HepG2 (cell line): Measurements from ENCODE around the gene ABHD3. TPM values are rescaled to one million over a fixed set of nuclear protein-coding genes. Genes with fewer than 3 reads are reported as not detected.
"Not testable (repeated sequence)": the region's sequence is repeated elsewhere in the genome, so short reads cannot be mapped to it uniquely, and the experiment has no call there.

ENCODE experiments used
- ATAC-seq: fragments of 200-7000 bp; cut with Tn5 transposase; 3 replicates; pipeline ENCODE4 v1.9.1; 2020; ENCODE audit warnings: mild to moderate bottlenecking, moderate library complexity
- BruUV-seq: library from RNA; stranded (reverse); fragments of 400-500 nt; replicated peaks from 2 replicates; lab custom pipeline; 2021; lab: Mats Ljungman, UMichigan
- CTCF ChIA-PET: fragments of 300-600 bp; formaldehyde crosslinking; extraction: SDS; loops from one replicate; lab custom pipeline; 2021; ENCODE audit warnings: low total read pairs, inconsistent platforms, low intra/inter-chr PET ratio; lab: Yijun Ruan, JAX
- POLR2A ChIA-PET: fragments of 350-600 bp; sonication (Branson Sonifier 250); formaldehyde crosslinking; loops from one replicate; lab custom pipeline; 2020; ENCODE audit warnings: antibody characterized with exemption, inconsistent platforms; lab: Yijun Ruan, JAX
- DNase-seq: peaks from one replicate; pipeline ENCODE4 v3.0.0-alpha.2; 2015; ENCODE audit warnings: low spot score
- FAIRE-seq: peaks from 3 replicates; lab custom pipeline; 2011; peaks lifted over from hg19 to GRCh38; lab: Jason Lieb, UNC
- H2AFZ ChIP-seq: one replicate; pipeline ENCODE4 v1.6.1; 2011; ENCODE audit warnings: low read length, inconsistent platforms
- H3K27ac ChIP-seq: fragments of 300-600 bp; 3 replicates; pipeline ENCODE4 v1.8.0; 2011; ENCODE audit warnings: mixed run types, mild to moderate bottlenecking, mixed read lengths, low read length, inconsistent platforms; ENCODE audit not compliant: insufficient read depth; ENCODE audit errors: extremely low read length
- H3K27me3 ChIP-seq, 2 experiments: fragments of 200-600 bp in 1 of 2; 2 replicates in 1 of 2; 3 replicates in 1 of 2; pipeline versions ENCODE4 v1.6.0 to v1.8.0; 2011; ENCODE audit warnings: low read length in 2 of 2, mild to moderate bottlenecking in 2 of 2, moderate library complexity in 2 of 2, inconsistent platforms in 1 of 2; ENCODE audit not compliant: insufficient read depth in 2 of 2, control insufficient read depth in 1 of 2
- H3K36me3 ChIP-seq, 2 experiments: fragments of 200-600 bp in 1 of 2; replicated peaks in 1 of 2; 2 replicates in 1 of 2; 3 replicates in 1 of 2; pipeline versions ENCODE4 v1.5.1 to v1.8.0; 2011; ENCODE audit warnings: low read length in 2 of 2, inconsistent platforms in 1 of 2; ENCODE audit not compliant: insufficient read depth in 2 of 2, control insufficient read depth in 1 of 2
- H3K4me1 ChIP-seq: 2 replicates; pipeline ENCODE4 v1.5.1; 2012; ENCODE audit warnings: low read length, inconsistent platforms; ENCODE audit not compliant: insufficient read depth
- H3K4me2 ChIP-seq: 2 replicates; pipeline ENCODE4 v1.6.0; 2011; ENCODE audit warnings: low read depth, low read length, inconsistent platforms
- H3K4me3 ChIP-seq, 3 experiments: fragments of 200-600 bp in 1 of 3; sonication (generic), shearing (Covaris generic) in 1 of 3; replicated peaks in 1 of 3; 2 replicates each; pipeline ENCODE4 v1.5.1; 2011 to 2016; ENCODE audit warnings: low read length in 3 of 3, inconsistent platforms in 2 of 3, low read depth in 2 of 3, mild to moderate bottlenecking in 2 of 3, control low read depth in 1 of 3, mixed read lengths in 1 of 3; ENCODE audit not compliant: insufficient read depth in 1 of 3
- H3K79me2 ChIP-seq: one replicate; pipeline ENCODE4 v1.6.1; 2011; ENCODE audit warnings: low read length, inconsistent platforms; ENCODE audit not compliant: insufficient read depth
- H3K9ac ChIP-seq: 2 replicates; pipeline ENCODE4 v1.6.0; 2011; ENCODE audit warnings: mild to moderate bottlenecking, low read depth, low read length, inconsistent platforms; ENCODE audit not compliant: insufficient read depth
- H3K9me3 ChIP-seq: 2 replicates; pipeline ENCODE4 v1.5.1; 2012; ENCODE audit warnings: mild to moderate bottlenecking, low read length
- H4K20me1 ChIP-seq: 2 replicates; pipeline ENCODE4 v1.6.0; 2011; ENCODE audit warnings: inconsistent platforms, mild to moderate bottlenecking, low read length, moderate library complexity; ENCODE audit not compliant: insufficient read depth
- GABPA ChIP-seq, 2 experiments: IDR thresholded peaks; 2 replicates each; pipeline ENCODE4 v1.6.1; 2011 to 2016; ENCODE audit warnings: low read depth in 2 of 2, low read length in 1 of 2, missing biosample characterization in 1 of 2, missing genetic modification characterization in 1 of 2
- ZNF136 ChIP-seq: sonication (generic); formaldehyde crosslinking; IDR thresholded peaks from 2 replicates; pipeline ENCODE4 v1.8.1; 2022; ENCODE audit warnings: low read depth, mild to moderate bottlenecking, moderate library complexity, missing genetic modification reagents
- ZNF235 ChIP-seq: sonication (generic); formaldehyde crosslinking; IDR thresholded peaks from 2 replicates; pipeline ENCODE4 v1.8.1; 2023; ENCODE audit warnings: mild to moderate bottlenecking, missing genetic modification reagents, borderline replicate concordance
- ZNF383 ChIP-seq: sonication (generic); formaldehyde crosslinking; IDR thresholded peaks from 2 replicates; pipeline ENCODE4 v1.4.0; 2020; ENCODE audit warnings: missing genetic modification reagents, mild to moderate bottlenecking, borderline replicate concordance
- ZNF878 ChIP-seq: sonication (generic); formaldehyde crosslinking; IDR thresholded peaks from 2 replicates; pipeline ENCODE4 v1.8.1; 2023; ENCODE audit warnings: mild to moderate bottlenecking, missing genetic modification reagents, moderate library complexity
- ZSCAN25 ChIP-seq: sonication (generic); formaldehyde crosslinking; IDR thresholded peaks from 2 replicates; pipeline ENCODE4 v1.8.0; 2022; ENCODE audit warnings: mild to moderate bottlenecking, missing genetic modification reagents
- WGBS: methylation state at CpG from one replicate; pipeline ENCODE4 v1.1.6; 2017; ENCODE audit warnings: low lambda C conversion rate; 5-methylcytosine and 5-hydroxymethylcytosine counted together
- in situ Hi-C: cut with HindIII; loops from 2 replicates; pipeline ENCODE4 v1.10.0; 2017; ENCODE audit warnings: low pct_unique_long_range_greater_than_20kb; ENCODE audit not compliant: extremely low pct_ligation_motif_present
- intact Hi-C: fragments of 100-400 bp; cut with micrococcal nuclease; formaldehyde crosslinking; loops from one replicate; pipeline ENCODE4 v1.10.0; 2022; ENCODE audit not compliant: unreplicated experiment
- polyA plus RNA-seq, 8 experiments: library from polyadenylated mRNA; depleted of rRNA in 3 of 8; stranded (reverse) in 7 of 8; unstranded in 1 of 8; fragments of >200 nt; fragmentation: Illumina TruSeq in 4 of 8; extraction: Trizol in 4 of 8; gene quantifications; 2 replicates each; pipeline versions ENCODE4 v1.2.1 to v1.2.3, GENCODE V29; 2011 to 2016; ENCODE audit warnings: low read depth in 4 of 8, missing spikeins in 1 of 8, mixed read lengths in 1 of 8; ENCODE audit not compliant: insufficient read depth in 1 of 8
- total RNA-seq, 5 experiments: library from RNA; depleted of rRNA; stranded (reverse); fragments of >200 nt; fragmentation: Illumina TruSeq; extraction: Trizol; gene quantifications; 2 replicates each; pipeline ENCODE4 v1.2.3, GENCODE V29; 2016; ENCODE audit warnings: low read depth in 1 of 5
- TF ChIP-seq, protein P1 (sequence below): sonication (generic); formaldehyde crosslinking; IDR thresholded peaks from 2 replicates; pipeline ENCODE4 v1.4.0; 2020; ENCODE audit warnings: low read depth, mild to moderate bottlenecking, missing genetic modification reagents

The ABHD3 gene
- total and polyA plus RNA-seq, 2 of the 13 experiments (the other 11 are each of a cell fraction or from before 2014, with no cell fraction given): 32.1 to 40.2 TPM

- TF ChIP-seq ZNF136 (CRISPR knock-in tag) (no peak), ZNF235 (CRISPR knock-in tag) (no peak), ZNF878 (CRISPR knock-in tag) (no peak), ZSCAN25 (CRISPR knock-in tag) (no peak), GABPA (IDR thresholded peaks at IDR 0.05; ENCODE audit: low read depth, low read length) (no peak), GABPA (CRISPR knock-in tag; IDR thresholded peaks at IDR 0.05; ENCODE audit: low read depth) (no peak), ZNF383 (CRISPR knock-in tag) (no peak)
- TF ChIP-seq, protein P1, sequence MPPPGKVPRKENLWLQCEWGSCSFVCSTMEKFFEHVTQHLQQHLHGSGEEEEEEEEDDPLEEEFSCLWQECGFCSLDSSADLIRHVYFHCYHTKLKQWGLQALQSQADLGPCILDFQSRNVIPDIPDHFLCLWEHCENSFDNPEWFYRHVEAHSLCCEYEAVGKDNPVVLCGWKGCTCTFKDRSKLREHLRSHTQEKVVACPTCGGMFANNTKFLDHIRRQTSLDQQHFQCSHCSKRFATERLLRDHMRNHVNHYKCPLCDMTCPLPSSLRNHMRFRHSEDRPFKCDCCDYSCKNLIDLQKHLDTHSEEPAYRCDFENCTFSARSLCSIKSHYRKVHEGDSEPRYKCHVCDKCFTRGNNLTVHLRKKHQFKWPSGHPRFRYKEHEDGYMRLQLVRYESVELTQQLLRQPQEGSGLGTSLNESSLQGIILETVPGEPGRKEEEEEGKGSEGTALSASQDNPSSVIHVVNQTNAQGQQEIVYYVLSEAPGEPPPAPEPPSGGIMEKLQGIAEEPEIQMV (CRISPR knock-in tag): no peak
- TF ChIP-seq, all 625 proteins: peak for 0
Observed at GRCh38 chr18:21650311-21650710, 54.3 kb downstream of the ABHD3 start (continued).

- POLR2A ChIA-PET: interaction anchor here (0.7 kb wide), 1 partner anchor 39 kb away, joined by 3 read pairs; no protein-coding TSS in a partner anchor
- FAIRE-seq: not testable (repeated sequence)
Observed at GRCh38 chr18:21640375-21640774, 64.2 kb downstream of the ABHD3 start.

More at GRCh38 chr18:21640375-21640774, 64.2 kb downstream of the ABHD3 start:
- H3K79me2 ChIP-seq, H3K9me3 ChIP-seq, H3K4me2 ChIP-seq, in situ Hi-C loops, H3K4me3 ChIP-seq, H3K27ac ChIP-seq, DNase-seq, H3K27me3 ChIP-seq, H3K36me3 ChIP-seq, BruUV-seq, H2AFZ ChIP-seq, H3K9ac ChIP-seq, H4K20me1 ChIP-seq, ATAC-seq, intact Hi-C loops: not testable (repeated sequence)
- CTCF ChIA-PET: interaction anchor here (1.0 kb wide), 1 partner anchor 151 kb away, joined by 3 read pairs; no protein-coding TSS in a partner anchor
- 97% methylated on average over 5 of the region's 5 CpGs for WGBS
- H3K4me1 ChIP-seq: peaks cover 23% of the 10 kb centered on the region
